SU-DHL-6 (cell line): ENCODE measurements around the gene AP2A2.

Experiments
- H2AFZ ChIP-seq: fragments of 200-600 bp; sonication (generic); 2 replicates; pipeline ENCODE4 v1.6.1; 2014; ENCODE audit warnings: low read depth, mild to moderate bottlenecking, moderate library complexity, mixed read lengths, antibody characterized with exemption, low read length; ENCODE audit not compliant: severe bottlenecking
- H3F3A ChIP-seq: fragments of 200-600 bp; shearing (Covaris generic); 2 replicates; pipeline ENCODE4 v1.6.0; 2016; ENCODE audit warnings: antibody characterized with exemption, mild to moderate bottlenecking; ENCODE audit not compliant: insufficient read depth
- H3K27ac ChIP-seq: fragments of 200-600 bp; sonication (generic); 2 replicates; pipeline ENCODE4 v1.5.1; 2016; ENCODE audit warnings: low read depth, mild to moderate bottlenecking, low read length, moderate library complexity, mixed read lengths
- H3K27me3 ChIP-seq: fragments of 200-600 bp; sonication (generic), shearing (Covaris generic); 2 replicates; pipeline ENCODE4 v1.6.0; 2014; ENCODE audit warnings: mild to moderate bottlenecking, low read length
- H3K36me3 ChIP-seq: fragments of 200-600 bp; sonication (generic); 2 replicates; pipeline ENCODE4 v1.6.1; 2014; ENCODE audit warnings: mild to moderate bottlenecking, low read length, mixed read lengths
- H3K4me2 ChIP-seq: fragments of 300-600, 200-600 bp; shearing (Covaris generic), sonication (generic); 2 replicates; pipeline ENCODE4 v1.6.0; 2014; ENCODE audit warnings: low read length, low read depth, mild to moderate bottlenecking; ENCODE audit not compliant: poor library complexity, severe bottlenecking
- H3K4me3 ChIP-seq: fragments of 200-600 bp; sonication (generic); 2 replicates; pipeline ENCODE4 v1.5.1; 2014; ENCODE audit warnings: antibody characterized with exemption, low read length, mild to moderate bottlenecking, mixed read lengths; ENCODE audit not compliant: insufficient read depth, poor library complexity, severe bottlenecking
- H3K79me2 ChIP-seq: fragments of 200-600 bp; sonication (generic); 2 replicates; pipeline ENCODE4 v1.6.1; 2014; ENCODE audit warnings: mild to moderate bottlenecking, low read length, moderate library complexity; ENCODE audit not compliant: insufficient read depth
- H3K9ac ChIP-seq: fragments of 200-600 bp; sonication (generic); 2 replicates; pipeline ENCODE4 v1.7.0; 2014; ENCODE audit warnings: mild to moderate bottlenecking, low read length
- H3K9me2 ChIP-seq: fragments of 200-600 bp; sonication (generic); replicated peaks from 2 replicates; pipeline ENCODE4 v1.6.1; 2014; ENCODE audit warnings: low read length; ENCODE audit not compliant: insufficient read depth
- H3K9me3 ChIP-seq: fragments of 200-600 bp; sonication (generic); 2 replicates; pipeline ENCODE4 v1.6.1; 2014; ENCODE audit warnings: low read length, mixed read lengths; ENCODE audit not compliant: insufficient read depth
- H4K20me1 ChIP-seq: fragments of 200-600 bp; sonication (generic); 2 replicates; pipeline ENCODE4 v1.6.1; 2014; ENCODE audit warnings: low read depth, mild to moderate bottlenecking, antibody characterized with exemption, low read length, moderate library complexity, mixed read lengths
- EZH2phosphoT487 ChIP-seq: fragments of 200-600 bp; sonication (generic), shearing (Covaris generic); conservative IDR thresholded peaks from 2 replicates; pipeline ENCODE4 v1.6.1; 2018; ENCODE audit warnings: mild to moderate bottlenecking, antibody characterized with exemption, low read length, moderate library complexity, mixed read lengths
- TF ChIP-seq, protein P1 (sequence below): fragments of 200-600 bp; sonication (generic); IDR thresholded peaks from one replicate; pipeline ENCODE4 v1.5.1; 2017; ENCODE audit warnings: antibody characterized with exemption, mild to moderate bottlenecking, low read length, moderate library complexity; ENCODE audit not compliant: insufficient read depth, poor library complexity, severe bottlenecking

The AP2A2 gene

DNA sequence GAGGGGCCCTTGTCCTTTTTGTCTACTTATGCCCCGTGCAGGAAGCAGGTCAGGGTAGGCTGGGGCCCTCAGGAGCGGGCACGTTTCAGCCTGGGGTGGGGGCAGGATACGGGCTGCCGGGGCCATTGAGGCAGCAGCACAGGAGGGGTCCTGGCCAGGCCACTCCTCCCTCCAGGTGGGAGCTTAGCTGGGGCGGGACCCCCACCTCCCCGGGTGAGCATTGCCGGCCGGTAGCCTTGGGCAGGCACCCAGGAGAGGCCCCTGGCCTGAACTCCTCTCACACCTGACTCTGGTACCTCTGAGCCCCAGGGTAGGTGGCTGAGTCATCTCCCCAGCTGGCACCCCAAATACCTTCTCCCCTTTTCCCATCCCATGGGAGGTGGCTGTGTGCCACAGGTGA lies 115.8 kb downstream of the AP2A2 start:
- Histone ChIP-seq H3K36me3 (no peaks in the 10 kb centered on the region), H3K9ac (no peak overlapping the region), H4K20me1 (no peaks in the 10 kb centered on the region), H3K27me3 (no peaks in the 10 kb centered on the region), H3F3A (no peaks in the 10 kb centered on the region), H3K9me3 (no peaks in the 10 kb centered on the region), H2AFZ (no peak overlapping the region), H3K4me3 (no peak overlapping the region), H3K27ac (no peak overlapping the region), H3K79me2 (no peaks in the 10 kb centered on the region), H3K4me2 (no peak overlapping the region), H3K9me2 (no peaks in the 10 kb centered on the region)
- TF ChIP-seq, protein P1, sequence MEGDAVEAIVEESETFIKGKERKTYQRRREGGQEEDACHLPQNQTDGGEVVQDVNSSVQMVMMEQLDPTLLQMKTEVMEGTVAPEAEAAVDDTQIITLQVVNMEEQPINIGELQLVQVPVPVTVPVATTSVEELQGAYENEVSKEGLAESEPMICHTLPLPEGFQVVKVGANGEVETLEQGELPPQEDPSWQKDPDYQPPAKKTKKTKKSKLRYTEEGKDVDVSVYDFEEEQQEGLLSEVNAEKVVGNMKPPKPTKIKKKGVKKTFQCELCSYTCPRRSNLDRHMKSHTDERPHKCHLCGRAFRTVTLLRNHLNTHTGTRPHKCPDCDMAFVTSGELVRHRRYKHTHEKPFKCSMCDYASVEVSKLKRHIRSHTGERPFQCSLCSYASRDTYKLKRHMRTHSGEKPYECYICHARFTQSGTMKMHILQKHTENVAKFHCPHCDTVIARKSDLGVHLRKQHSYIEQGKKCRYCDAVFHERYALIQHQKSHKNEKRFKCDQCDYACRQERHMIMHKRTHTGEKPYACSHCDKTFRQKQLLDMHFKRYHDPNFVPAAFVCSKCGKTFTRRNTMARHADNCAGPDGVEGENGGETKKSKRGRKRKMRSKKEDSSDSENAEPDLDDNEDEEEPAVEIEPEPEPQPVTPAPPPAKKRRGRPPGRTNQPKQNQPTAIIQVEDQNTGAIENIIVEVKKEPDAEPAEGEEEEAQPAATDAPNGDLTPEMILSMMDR: no peak
- TF ChIP-seq EZH2phosphoT487: no peak

DNA sequence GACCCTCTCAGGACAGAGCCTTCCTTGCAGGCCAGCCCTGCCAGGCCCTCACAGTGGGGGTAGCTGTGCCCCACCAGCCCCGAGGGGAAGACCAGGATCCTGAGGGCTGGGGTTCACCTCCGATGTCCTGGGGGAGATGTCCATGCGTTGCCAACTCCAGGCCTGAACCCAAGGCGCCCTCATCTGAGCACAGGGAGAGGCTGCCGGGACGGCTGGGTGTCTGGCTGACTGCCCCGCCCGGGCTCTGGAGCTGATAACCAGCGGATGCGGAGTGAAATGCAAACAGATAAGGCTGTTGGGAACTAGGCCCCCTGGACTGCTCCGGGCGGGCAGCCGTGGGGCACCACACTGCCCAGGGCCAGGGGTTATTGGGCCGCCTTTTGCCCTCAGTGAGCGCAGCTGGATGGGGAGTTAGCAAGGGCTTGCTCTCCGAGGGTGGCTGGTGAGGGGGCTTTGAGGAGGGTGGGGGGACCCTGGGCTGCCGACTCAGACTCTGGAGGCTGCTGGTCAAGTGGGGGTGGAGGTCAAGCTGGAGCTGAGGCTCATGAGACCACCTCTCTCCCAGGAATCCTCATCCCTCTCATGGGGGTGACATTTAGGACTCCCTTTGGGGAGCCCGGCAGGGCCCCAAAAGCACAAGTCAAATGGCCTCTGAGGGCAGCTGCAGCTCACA lies 116.4 kb downstream of the AP2A2 start:
- Histone ChIP-seq H3K36me3 (no peaks in the 10 kb centered on the region), H3K27me3 (no peaks in the 10 kb centered on the region), H3K9ac (no peak overlapping the region), H3K79me2 (no peaks in the 10 kb centered on the region), H2AFZ (no peak overlapping the region), H3F3A (no peaks in the 10 kb centered on the region), H3K9me3 (no peaks in the 10 kb centered on the region), H3K9me2 (no peaks in the 10 kb centered on the region), H3K4me2 (no peak overlapping the region), H4K20me1 (no peaks in the 10 kb centered on the region), H3K4me3 (no peak overlapping the region), H3K27ac (no peak overlapping the region)
- TF ChIP-seq, protein P1: no peak
- no peak for TF ChIP-seq EZH2phosphoT487

DNA sequence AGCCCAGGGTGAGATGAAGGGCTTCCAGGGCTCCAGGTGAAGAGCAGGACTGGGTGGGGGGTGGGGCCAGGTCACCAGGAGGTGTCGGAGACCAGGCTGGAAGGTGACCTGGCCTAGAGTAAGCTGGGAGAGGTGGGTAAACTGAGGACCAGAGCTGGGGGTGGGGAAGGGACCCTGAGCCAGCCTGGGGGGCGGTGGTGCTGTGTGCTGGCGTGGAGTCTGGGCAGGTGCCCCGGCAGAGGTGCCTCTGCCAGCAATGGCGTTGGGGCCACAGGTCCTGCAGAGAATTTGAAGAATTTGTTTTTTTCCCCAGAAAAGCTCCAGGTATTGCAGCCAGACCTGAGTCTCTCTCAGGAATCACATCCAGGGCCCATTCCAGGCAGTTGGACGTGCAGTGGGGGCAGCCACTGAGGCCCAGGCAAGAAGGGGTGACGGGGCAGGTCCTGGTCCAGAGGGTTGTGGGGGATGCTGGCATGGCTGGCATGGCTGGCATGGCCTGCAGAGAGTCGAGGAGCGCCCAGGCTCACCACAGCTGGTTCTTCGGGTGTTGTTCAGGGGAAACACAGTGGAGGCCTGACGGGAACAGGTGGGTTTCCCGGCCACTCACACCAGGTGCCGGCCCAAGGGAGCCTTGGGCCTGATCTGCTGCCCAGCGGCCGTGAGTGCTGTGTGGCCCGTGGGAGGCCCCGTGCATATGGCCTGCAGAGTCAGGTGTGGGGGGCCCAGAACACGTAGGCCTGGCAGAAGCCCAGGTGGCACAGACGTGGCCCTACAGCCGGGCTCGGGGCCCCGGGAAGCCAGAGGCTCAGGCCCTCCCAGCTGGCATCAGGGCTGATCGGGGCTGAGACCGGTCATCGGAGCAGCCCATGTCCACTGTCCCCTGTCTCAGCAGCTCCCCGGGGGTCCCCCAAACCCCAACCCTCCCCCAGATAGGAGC lies 117.2 kb downstream of the AP2A2 start:
- no peak overlapping the region for H2AFZ ChIP-seq
- H3K79me2 ChIP-seq: no peaks in the 10 kb centered on the region
- TF ChIP-seq EZH2phosphoT487: no peak
- TF ChIP-seq, protein P1: no peak
- no peak overlapping the region for H3K4me2 ChIP-seq
- no peaks in the 10 kb centered on the region for H3K36me3 ChIP-seq
- no peaks in the 10 kb centered on the region for H4K20me1 ChIP-seq
- H3K27me3 ChIP-seq: no peaks in the 10 kb centered on the region
- H3K9me2 ChIP-seq: no peaks in the 10 kb centered on the region
- no peak overlapping the region for H3K4me3 ChIP-seq
- no peak overlapping the region for H3K9ac ChIP-seq
- H3K27ac ChIP-seq: no peak overlapping the region
- no peaks in the 10 kb centered on the region for H3F3A ChIP-seq
- H3K9me3 ChIP-seq: no peaks in the 10 kb centered on the region
